Mesodermal cell (in vitro differentiated cells): Measurements from ENCODE around the gene MAP3K13.
"Not testable (repeated sequence)": the region's sequence is repeated elsewhere in the genome, so short reads cannot be mapped to it uniquely, and the experiment has no call there.

Experiments
- H3K27ac ChIP-seq: 2 replicates; pipeline ENCODE4 v1.7.0; 2013; ENCODE audit warnings: mild to moderate bottlenecking, low read depth, low read length, moderate library complexity; ENCODE audit not compliant: severe bottlenecking
- H3K36me3 ChIP-seq: 2 replicates; pipeline ENCODE4 v1.7.1; 2013; ENCODE audit warnings: mild to moderate bottlenecking, low read length, moderate library complexity; ENCODE audit not compliant: control insufficient read depth, insufficient read depth
- H3K4me1 ChIP-seq: one replicate; pipeline ENCODE4 v1.7.1; 2013; ENCODE audit warnings: mild to moderate bottlenecking, low read length; ENCODE audit not compliant: insufficient read depth, control insufficient read depth, poor library complexity, severe bottlenecking
- H3K4me3 ChIP-seq: 2 replicates; pipeline ENCODE4 v1.7.0; 2013; ENCODE audit warnings: low read length, control low read depth, mild to moderate bottlenecking; ENCODE audit not compliant: insufficient read depth, poor library complexity, severe bottlenecking; ENCODE audit errors: extremely low read depth
- H3K9me3 ChIP-seq: 2 replicates; pipeline ENCODE4 v1.7.1; 2013; ENCODE audit warnings: mild to moderate bottlenecking, low read length, moderate library complexity; ENCODE audit not compliant: control insufficient read depth
- WGBS, 2 experiments: methylation state at CpG; one replicate each; pipeline ENCODE4 v1.1.5; 2013; ENCODE audit warnings: missing lambda C conversion rate in 2 of 2; ENCODE audit not compliant: insufficient coverage in 2 of 2; 5-methylcytosine and 5-hydroxymethylcytosine counted together

The MAP3K13 gene

DNA sequence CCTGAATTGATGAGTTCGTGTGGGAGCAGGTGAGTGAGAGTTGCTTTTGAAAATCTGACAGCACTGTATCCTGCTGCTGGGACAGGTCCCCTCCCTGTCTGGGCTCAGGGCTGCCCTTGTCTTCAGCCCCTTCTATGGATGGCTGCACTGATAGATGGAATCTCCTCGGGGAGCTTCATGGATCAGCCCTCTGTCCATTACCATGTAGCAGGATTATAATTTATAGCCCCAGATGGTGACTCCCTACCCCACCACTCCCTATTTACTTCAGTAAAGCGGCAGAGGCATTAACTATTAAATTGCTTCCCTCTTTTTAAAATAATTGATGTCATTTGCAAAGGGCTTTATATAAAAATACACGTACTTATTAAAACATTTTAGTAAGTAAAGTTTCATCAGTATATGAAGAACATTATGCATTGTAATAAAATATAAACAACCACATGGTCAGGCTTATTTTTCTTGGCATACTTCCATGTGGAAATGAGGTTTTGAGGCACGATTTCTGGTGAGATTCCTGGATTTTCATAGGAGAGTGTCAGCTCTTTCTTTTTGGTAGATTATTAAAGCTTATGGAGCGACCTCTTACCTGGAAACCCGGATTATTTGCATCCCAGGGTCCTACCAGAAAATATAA lies 38.5 kb downstream of the MAP3K13 start:
- Histone ChIP-seq H3K9me3 (no peaks in the 10 kb centered on the region), H3K36me3 (no peaks in the 10 kb centered on the region), H3K4me3 (no peak overlapping the region), H3K4me1 (no peaks in the 10 kb centered on the region), H3K27ac (no peak overlapping the region)
- WGBS, 2 experiments, result 80 to 88% methylated on average over 1 of the region's 7 CpGs

DNA sequence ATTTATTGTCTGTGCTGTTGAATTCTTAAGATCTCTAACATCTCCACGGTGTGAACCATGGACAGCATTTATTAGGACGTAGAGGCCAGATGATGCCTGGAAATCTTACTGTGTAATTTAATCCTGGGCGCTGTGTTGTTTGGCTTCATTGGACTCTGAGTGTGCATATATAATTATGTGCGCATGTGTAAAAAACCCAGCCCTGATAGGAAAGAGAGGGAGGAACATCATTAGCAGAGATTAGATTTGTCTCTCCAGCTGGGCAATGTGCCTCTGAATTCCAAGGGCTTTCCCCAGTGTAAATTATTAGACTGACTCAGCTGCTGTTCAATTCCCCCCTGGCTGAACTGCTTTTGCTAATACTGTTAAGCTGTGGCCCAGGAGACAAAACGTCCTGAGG lies 39.6 kb downstream of the MAP3K13 start:
- Histone ChIP-seq H3K9me3 (no peaks in the 10 kb centered on the region), H3K4me1 (no peaks in the 10 kb centered on the region), H3K27ac (no peak overlapping the region), H3K36me3 (no peaks in the 10 kb centered on the region), H3K4me3 (no peak overlapping the region)
- 92 to 100% methylated on average over 3 to 5 of the region's 5 CpGs for WGBS, 2 experiments

DNA sequence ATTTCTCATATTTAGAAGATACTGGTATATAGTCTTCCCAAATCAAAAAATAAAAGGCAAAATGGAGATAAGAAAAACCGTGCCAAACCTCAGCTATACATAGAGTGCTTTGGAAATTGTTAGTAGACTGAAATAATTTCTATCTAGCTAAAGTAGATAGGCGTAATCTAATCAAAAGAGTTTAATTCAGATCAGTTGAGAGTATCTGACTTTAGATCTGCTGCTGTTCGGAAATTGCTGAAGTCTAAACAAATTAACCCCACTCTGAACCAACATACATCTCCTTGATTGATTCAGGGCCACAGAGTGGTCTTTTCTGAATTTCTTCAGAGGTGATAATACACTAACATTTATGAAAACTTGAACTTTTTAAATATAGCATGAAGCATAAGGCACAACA lies 40.1 kb downstream of the MAP3K13 start:
- H3K36me3 ChIP-seq, result no peaks in the 10 kb centered on the region
- no CpG with 5 or more reads among the region's 3 CpGs for WGBS, 2 experiments
- H3K4me1 ChIP-seq, result no peaks in the 10 kb centered on the region
- no peaks in the 10 kb centered on the region for H3K9me3 ChIP-seq
- no peak overlapping the region for H3K27ac ChIP-seq
- H3K4me3 ChIP-seq, result no peak overlapping the region

DNA sequence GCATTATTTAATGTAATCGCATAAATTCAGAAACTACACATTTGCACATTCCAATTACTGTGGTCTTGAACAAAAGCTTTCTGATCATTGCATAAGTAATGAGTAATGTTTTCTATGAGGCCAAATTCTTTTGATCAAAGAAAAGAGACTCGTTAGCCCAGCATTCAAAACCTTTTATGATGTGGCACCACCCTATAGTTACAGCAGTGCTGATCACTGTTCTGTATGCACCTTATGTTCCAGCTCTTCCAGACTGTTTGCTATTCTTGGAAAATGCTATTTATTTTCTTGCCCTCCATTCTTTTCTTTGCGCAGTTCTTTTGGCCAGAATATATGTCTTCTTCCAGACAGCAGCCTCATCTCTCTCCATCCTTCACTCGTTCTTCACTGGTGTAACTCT lies 42.3 kb downstream of the MAP3K13 start:
- Histone ChIP-seq H3K9me3 (no peaks in the 10 kb centered on the region), H3K4me3 (no peak overlapping the region), H3K36me3 (no peaks in the 10 kb centered on the region), H3K4me1 (no peaks in the 10 kb centered on the region), H3K27ac (no peak overlapping the region)
- WGBS, 2 experiments, result 97% methylated on average over 2 of the region's 4 CpGs

DNA sequence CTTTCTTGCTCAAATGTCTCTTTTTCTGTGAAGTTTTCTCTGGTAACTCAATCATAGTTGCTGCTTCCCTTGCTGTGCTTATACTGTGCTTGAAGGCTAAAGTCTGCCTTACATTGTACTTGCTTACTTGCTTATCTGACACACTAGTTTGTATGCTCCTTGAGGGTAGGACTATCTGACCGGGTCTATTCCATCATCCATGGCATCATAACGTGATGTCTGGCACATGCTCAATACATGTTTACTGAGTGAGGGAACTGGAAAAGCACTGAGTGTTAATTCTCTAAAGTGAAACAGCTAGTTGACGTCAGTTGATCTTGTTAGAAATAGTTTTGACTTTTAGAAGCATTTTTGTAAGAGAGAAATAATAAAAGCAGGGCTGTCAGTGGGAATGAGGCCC lies 42.7 kb downstream of the MAP3K13 start:
- Histone ChIP-seq H3K4me1 (no peaks in the 10 kb centered on the region), H3K27ac (no peak overlapping the region), H3K36me3 (no peaks in the 10 kb centered on the region), H3K4me3 (no peak overlapping the region), H3K9me3 (no peaks in the 10 kb centered on the region)
- 86 to 98% methylated on average over 3 of the region's 3 CpGs for WGBS, 2 experiments

DNA sequence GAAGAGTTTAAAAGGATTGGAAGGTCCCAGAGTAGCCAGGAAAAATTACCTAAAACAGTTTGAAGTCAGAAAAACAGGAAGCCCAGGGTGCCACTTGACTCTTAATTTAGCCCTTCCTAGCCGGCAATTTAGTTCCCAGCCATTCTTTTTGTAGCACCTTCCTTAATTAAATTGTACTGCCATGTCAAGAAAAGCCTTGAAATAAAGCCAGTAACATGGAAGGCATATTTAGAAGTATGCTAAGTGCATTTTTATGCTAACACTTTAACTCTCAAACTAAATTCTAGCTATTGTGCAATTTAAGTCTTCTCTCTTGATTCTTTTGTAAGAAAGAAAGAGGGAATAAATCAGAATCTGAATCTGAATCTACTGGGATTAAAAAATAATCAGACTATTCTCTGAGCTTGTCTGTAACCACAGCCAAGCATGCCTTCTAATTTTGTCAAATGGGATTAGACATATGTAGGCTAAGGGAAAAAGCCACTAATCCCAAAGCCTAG lies 43.2 kb downstream of the MAP3K13 start:
- H3K4me1 ChIP-seq, result no peaks in the 10 kb centered on the region
- H3K9me3 ChIP-seq, result no peaks in the 10 kb centered on the region
- no peak overlapping the region for H3K4me3 ChIP-seq
- H3K27ac ChIP-seq, result no peak overlapping the region
- 78 to 80% methylated on average over 1 of the region's 1 CpG for WGBS, 2 experiments
- H3K36me3 ChIP-seq, result no peaks in the 10 kb centered on the region

DNA sequence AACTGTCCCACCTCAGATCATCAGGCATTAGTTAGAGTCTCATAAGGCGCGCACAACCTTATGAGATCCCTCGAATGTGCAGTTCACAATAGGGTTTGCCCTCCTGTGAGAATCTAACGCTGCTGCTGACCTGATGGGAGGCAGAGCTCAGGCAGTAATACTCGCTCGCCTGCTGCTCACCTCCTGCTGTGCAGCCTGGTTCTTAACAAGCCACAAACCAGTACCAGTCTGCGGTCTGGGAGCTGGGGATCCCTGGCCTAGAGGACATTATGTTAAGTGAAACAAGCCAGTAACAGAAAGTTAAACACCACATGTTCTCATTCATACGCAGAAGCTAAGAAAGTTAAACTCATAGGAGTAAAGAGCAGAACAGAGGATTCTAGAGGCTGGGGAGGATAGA lies 47.0 kb downstream of the MAP3K13 start:
- no peaks in the 10 kb centered on the region for H3K4me1 ChIP-seq
- no peaks in the 10 kb centered on the region for H3K36me3 ChIP-seq
- 54 to 57% methylated on average over 6 of the region's 8 CpGs for WGBS, 2 experiments
- no peak overlapping the region for H3K4me3 ChIP-seq
- H3K9me3 ChIP-seq, result no peaks in the 10 kb centered on the region
- no peak overlapping the region for H3K27ac ChIP-seq

DNA sequence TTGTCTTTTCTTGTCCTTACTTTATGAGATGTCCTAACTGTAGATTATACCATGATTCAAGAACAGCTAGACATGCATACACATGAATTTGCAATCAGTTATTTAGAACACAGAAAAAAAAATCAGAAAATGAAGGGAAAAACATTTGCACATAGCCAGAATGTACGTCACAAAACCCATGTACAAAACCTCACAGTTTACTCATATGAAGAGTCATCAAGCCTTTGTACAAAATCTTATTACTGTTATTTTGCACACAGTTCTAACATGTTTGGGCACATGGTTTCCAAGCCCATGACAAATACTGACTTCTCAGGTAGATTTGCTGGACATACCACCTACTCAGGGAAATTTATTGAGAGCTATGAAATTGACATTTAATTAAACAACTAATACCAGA lies 48.2 kb downstream of the MAP3K13 start:
- Histone ChIP-seq H3K4me3 (no peak overlapping the region), H3K9me3 (no peaks in the 10 kb centered on the region), H3K36me3 (no peaks in the 10 kb centered on the region), H3K27ac (no peak overlapping the region), H3K4me1 (no peaks in the 10 kb centered on the region)
- 78% methylated on average over 1 of the region's 1 CpG; no CpG with 5 or more reads in 1 of the 2 experiments for WGBS, 2 experiments

DNA sequence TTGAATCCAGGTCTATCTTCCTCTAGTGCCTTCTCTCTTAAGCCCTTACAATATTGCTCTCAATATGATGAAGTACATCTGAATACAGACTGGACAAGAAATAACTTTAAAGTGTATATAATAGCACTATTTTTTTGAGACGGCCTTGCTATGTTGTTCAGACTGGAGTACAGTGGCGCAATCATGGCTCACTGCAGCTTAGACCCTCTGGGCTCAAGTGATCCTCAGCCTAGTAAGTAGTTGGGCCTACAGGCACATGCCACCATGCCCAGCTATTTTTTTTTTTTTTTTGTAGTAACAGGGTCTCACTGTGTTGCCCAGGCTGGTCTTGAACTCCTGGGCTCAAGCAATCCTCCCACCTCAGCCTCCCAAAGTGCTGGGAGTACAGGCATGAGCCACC lies 53.6 kb downstream of the MAP3K13 start:
- Histone ChIP-seq H3K4me1 (no peaks in the 10 kb centered on the region), H3K27ac (no peak overlapping the region), H3K36me3 (no peaks in the 10 kb centered on the region), H3K9me3 (no peaks in the 10 kb centered on the region), H3K4me3 (no peak overlapping the region)
- 95% methylated on average over 2 of the region's 2 CpGs; no CpG with 5 or more reads in 1 of the 2 experiments for WGBS, 2 experiments

DNA sequence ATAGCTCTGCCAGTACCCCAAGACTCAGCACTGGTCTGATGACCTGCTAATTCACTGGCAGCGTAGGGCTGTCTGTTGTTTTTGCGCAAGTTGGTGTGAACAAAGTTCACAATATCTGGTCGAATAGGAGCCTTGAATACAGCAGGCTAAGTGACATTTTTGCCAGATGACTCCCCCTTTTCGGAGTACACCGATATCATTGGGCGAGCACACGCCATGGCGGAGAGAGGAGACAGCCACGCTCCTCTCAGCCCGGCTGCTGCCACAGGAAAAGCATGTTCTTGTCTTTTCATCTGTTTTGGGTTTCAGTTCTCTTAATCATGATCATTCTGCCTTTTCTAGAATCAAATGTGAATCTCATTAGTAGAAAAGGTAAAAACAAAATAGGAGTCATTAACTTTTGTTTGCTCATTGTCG lies 55.6 kb downstream of the MAP3K13 start:
- H3K36me3 ChIP-seq, H3K27ac ChIP-seq, H3K4me1 ChIP-seq, H3K9me3 ChIP-seq, H3K4me3 ChIP-seq: not testable (repeated sequence)
- WGBS, 2 experiments, result 95 to 96% methylated on average over 9 to 10 of the region's 11 CpGs

DNA sequence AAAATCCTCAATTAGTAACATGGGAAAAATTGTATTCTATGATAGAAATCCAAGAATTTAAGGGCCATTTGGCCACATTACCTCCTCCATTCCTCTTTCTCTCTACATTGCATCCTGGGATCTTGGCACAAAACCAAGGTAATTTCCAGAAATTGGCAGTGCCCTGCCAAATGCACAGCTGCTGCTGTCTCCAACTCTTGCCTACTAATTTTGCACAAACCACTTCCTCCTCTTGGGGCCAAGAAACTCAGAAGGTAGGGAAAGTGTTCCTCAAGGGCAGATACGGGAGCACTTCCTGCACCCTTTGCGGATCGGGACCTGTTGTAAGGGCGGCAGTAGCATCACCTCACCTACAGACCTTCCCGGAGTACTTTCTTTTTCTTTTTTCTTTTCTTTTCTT lies 57.8 kb downstream of the MAP3K13 start:
- WGBS, 2 experiments, result 93% methylated on average over 3 of the region's 5 CpGs; no CpG with 5 or more reads in 1 of the 2 experiments

More for the DNA sequence above, 57.8 kb downstream of the MAP3K13 start:
- H3K36me3 ChIP-seq, result no peaks in the 10 kb centered on the region
- H3K27ac ChIP-seq, result no peak overlapping the region
- H3K4me1 ChIP-seq, result no peaks in the 10 kb centered on the region
- H3K4me3 ChIP-seq, result no peak overlapping the region
- H3K9me3 ChIP-seq, result no peaks in the 10 kb centered on the region
